Bone marrow (tissue), 2 donors: ENCODE data around the gene RUSF1.
A peak's percentile ranks its signal among the peaks of the same experiment; 100 is the strongest.
"Not testable (repeated sequence)": the region's sequence is repeated elsewhere in the genome, so short reads cannot be mapped to it uniquely, and the experiment has no call there.

Experiments
- DNase-seq, 2 donors: peaks; one replicate each; lab custom pipeline; 2025; lab: John Stamatoyannopoulos, UW

The RUSF1 gene

DNA sequence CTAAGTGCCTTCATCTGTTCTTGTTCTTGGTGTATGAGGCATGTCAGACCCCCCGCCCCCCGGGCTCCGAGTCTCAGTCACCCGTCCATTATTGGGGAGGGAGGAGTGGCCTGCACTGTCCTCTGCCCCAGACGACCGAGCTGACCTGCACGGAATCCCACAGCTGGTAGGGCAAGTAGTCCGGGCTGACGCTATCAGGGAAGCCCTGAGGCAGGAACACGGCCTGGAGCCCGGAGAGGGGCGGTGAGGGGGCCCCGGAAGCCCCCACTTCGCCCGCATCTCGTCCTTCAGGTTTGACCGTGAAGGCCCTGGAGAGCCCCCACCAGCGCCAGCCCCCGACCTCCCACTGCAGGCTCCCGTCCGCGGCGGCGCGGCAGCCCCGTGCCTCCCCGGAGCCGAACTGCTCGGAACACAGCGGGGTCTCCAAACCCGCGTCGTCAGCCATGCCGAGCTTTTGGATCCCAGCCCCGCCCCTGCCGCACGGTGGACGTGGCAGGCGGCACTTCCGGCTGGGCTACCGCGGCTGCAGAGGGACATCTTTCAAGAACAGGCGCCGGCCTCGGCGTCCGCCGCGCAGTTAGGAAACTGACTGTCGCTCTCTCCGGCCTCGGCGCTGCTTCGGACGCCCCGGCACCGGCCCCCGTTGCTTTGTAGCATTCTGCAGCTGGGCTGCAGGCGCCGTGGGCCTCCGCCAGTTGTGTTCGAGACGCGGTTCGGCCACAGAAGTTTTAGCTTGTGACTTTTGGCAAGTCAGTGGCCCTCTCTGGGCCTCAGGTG is at the start of gene RUSF1:
Gene RUSF1, minus strand, starts transcription at position 463 of the 777 bp plus-strand sequence. Its CDS starts 18 bp downstream, at position 445.
- DNase-seq: peak; percentile 33 to 66

DNA sequence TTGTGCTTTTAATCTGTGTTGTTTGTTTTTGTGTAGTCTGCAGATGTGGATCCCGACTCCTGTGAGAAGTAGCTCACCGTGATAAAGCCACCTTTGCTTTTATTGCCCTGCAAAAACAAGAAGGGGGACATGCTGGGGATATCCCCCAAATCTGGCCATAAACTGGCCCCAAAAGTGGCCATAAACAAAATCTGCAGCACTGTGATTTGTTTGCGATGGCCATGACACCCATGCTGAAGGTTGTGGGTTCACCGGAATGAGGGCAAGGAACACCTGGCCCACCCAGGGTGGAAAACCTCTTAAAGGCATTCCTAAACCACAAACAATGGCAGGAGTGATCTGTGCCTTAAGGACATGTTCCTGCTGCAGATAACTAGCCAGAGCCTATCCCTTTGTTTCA is 34.6 kb upstream of the RUSF1 start:
- DNase-seq: no peak

DNA sequence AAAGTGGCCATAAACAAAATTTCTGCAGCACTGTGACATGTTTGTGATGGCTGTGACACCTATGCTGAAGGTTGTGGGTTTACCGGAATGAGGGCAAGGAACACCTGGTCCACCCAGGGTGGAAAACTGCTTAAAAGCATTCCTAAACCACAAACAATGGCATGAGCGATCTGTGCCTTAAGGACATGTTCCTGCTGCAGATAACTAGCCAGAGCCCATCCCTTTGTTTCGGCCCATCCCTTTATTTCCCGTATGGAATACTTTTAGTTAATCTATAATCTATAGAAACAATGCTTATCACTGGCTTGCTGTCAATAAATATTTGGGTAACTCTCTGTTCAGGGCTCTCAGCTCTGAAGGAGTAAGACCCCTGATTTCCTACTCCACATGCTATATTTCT is 31.6 kb upstream of the RUSF1 start:
- not testable (repeated sequence) for DNase-seq

DNA sequence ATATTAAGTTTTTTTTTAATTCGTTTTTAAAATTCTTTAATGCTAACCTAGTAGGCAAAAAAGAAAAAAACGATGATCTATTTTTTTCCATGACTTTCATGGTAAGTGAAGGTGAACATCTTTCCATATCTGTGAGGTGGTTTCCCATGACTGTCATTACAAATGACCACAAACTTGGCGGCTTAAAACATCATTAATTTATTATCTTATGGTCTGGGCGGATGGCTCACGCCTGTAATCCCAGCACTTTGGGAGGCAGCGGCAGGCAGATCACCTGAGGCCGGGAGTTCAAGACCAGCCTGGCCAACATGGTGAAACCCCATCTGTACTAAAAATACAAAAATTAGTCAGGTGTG is 30.0 kb upstream of the RUSF1 start:
- DNase-seq: not testable (repeated sequence)

DNA sequence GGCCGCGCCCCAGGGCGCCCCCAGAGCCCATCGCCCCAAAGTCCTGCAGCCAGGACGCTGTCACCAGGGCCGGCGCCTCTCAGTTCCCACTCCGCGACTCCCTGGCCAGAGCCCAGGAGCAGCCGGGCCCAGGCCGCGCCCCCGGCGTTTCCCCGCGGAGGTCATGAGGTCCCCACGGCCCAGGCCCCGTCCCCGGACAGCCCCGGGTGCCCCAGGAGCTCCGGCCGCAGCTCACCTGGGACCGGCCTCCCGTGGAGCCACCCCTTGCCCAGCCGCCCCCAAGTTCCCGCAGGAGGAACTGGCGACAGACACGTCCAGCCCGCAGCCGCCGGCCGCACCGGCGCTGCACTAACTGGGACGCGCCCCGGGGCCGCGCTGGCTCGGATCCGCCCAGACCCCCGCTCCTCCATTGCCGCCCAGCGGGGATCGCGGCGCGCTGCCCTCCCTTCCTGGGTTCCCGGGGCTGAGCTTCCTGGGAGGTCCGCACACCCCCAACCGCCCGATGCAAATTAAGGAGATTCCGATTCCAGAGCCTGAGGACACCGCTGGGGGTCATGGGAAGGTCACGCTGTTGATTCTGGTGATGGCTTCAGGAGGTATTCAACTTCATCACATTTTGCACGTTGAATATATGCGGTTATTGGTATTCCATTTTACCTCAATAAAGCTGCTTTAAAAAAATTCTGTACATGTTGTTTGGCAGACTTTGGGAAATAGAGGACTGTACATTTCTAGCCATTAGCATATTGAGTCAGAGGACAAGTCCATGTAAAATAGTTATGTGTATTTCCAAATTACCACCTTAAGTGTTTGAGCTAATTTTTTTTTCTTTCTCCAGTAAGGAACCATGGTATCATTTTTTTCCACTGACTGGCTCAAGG is 29.4 kb upstream of the RUSF1 start:
- no peak for DNase-seq

DNA sequence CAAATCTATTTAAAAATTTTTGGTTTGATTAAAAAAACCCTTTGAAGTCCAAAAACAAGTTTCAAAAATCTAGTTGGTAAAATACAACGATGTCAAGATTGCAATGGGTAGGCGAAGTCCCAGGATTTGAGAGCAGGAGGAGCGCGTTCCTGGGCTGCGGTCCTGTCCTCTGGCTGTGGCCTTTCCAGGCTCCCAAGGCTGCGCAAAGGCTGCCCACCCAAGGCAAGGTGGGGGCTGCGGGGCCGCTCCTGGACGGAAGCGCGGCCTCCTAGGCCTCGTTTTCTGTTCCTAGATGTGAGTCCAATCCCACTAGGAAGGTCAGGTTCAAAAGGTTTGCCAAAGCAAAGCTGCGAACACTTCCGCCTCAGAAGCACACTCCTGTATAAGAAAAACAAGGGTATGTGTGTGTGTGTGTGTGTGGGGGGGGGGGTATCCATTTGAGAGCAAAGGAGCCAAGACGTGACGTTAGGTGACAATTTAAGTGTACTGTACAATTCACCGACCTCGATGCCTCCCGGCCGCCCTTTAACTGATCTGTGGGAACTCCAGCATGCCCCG is 28.7 kb upstream of the RUSF1 start:
- no peak for DNase-seq

DNA sequence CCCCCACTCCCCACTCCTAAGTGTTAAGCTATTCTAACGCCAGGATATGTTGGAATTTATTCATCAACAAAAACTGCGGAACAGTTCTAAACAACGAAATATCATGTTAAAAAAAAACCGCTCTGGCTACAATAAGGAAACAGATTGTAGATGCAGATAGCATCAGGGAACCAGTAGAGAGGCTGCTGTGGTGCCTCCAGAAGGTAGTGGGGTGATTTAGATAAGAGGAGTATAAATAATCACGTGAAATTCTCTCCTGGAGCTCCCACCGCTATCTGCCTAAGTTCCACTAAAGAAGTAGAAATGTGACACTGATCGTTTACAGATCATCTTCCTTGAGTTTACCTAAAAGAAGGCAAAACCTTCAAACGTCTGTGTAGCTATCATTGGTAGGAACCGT is 27.5 kb upstream of the RUSF1 start:
- peak in 1 of 2 donors; percentile 76 for DNase-seq

DNA sequence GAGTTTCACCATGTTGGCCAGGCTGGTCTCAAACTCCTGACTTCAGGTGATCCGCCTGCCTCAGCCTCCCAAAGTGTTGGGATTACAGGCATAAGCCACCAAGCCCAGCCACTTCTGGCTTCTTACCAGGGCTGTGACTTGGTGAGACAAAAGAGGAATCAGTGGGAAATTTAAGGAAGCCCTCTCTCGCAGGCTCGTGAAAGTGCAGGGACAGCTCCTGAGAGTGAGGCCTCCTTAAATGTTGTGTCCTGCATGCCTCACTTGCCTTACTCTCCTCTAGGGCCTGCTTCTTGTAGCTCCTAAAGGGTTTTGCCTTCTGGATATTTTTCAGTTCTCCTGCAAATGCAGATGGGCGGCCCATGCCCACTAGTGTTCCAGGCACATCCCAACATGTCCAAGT is 24.7 kb upstream of the RUSF1 start:
- DNase-seq: no peak

DNA sequence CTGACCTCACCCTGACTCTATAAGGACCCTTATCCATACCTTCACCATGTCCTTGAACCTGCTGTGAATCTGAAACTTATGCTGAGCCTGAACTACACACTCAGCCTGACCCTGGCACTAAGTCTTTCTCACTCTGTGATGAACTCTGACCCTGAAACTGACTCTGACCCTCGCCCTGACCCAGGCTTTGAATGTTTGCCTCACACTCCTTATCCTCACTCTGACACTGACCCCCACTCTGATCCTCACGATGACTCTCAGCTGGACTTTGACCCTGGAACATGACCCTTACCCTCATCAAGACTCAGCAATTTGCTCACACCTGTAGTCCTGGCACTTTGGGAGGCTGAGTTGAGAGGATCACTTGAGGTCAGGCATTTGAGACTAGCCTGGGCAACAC is 23.9 kb upstream of the RUSF1 start:
- DNase-seq: no peak

DNA sequence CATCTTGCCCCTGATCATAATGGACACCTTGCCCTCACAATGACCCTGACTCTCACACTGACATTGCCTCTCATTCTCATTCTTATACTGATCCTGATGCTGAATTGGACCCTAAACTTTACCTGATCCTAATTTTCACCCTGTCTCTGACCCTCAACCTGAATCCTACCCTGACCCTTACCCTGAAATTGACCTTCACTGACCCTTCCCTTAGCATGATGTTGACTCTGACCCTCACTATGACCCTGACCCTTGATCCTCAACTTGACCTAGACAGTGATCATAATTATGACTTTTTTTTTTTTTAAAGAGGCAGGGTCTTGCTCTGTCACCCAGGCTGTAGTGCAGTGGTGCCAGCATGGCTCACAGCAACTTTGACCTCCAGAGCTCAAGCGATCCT is 22.9 kb upstream of the RUSF1 start:
- no peak for DNase-seq

DNA sequence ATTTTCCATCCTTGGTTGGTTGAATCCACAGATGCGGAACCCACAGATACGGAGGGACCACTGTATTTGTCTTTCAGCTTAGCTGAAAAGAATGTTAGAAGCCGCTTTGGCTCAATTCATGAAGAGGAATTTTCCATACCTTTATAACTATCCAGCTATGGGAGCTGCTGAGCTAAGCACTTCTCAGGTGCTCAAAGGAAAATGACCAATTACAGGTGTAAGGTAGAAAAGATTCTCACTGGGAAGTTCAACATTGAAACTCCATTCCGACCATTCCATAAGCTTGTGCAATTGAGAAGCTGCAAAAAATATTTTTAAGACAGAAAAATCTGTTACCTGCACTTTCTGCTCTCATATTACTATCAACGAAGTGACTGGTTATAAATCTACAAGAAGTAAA is 22.2 kb upstream of the RUSF1 start:
- no peak for DNase-seq

DNA sequence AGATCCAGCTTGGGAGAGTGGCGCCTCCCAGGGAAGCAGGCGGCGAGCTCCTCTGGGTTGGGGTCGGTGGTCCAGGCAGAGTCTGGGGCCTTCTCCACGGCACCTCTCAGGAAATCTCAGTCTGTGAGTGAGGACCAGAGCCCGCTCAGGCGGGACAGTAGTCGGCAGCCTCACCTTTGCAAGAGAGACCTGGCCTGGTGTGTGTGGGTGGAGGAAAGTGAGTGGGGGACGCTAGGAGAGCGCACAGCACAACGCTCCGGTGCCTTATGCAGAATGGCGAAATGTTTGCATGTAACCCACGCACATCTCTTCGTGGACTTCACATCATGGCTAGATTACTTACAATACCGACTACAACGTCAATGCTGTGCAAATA is 21.7 kb upstream of the RUSF1 start:
- DNase-seq: no peak

DNA sequence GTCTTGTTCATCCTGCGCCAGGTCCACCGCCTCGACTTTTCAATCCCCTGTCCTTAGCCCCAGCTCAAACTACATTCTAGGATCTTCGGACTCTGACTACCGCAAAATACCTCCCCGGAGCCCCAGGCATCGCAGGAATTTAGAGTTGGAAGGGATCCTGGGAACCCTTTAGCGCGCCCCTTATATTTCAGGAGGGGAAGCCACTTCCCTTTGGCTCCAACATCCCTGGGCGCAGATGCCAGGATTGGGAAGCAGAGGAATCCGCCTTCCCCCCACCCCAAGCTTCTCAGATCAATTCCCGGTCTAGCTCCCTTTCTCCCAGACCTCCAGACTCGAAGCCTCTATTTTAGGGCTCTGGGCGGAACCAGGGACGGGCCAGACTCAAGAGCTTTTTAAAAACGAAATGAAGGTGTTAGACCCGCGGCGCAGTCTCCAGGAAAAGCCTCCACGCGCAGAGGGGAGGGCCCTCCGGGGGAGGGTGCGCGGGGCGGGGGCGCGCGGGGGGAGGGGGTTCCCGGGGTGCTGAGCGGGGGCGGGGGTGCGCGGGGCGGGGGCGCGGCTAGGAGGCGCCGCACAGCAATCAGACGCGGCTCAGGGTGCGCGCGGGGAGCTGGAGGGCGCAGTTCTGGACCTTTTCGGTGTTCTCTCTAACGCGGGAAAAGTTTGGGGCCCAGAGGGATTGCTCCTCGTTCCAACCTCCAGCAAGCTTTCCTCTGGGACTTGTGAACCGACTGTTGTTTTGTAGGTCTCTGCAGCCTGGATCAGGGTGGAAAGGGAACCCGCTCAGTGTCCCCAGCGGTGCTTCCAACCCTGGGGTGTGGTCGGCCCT is 21.1 kb upstream of the RUSF1 start:
- no peak for DNase-seq

DNA sequence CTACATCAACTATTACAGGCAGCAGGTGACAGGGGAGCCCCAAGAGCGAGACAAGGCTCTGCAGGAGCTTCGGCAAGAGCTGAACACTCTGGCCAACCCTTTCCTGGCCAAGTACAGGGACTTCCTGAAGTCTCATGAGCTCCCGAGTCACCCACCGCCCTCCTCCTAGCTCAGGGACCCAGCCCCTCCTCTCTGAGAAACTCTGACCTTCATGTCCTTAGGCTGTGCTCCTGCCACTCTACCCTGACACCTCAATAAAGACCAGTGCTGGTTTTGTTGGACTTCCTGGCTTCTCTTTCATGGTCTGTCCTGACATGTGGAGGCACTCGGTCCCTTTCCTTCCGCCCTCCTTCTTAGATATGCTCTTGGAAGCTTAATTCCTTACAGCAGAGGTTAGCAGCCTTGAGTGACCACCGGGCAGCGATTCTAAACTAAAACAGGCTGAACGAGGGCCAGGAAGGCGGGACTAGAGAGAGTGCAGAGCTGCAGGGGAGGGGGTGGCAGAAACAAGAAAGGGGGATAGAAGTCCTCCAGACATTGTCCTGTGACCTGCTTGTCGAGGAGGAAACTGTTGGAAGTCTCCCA is 20.4 kb upstream of the RUSF1 start:
- no peak for DNase-seq

DNA sequence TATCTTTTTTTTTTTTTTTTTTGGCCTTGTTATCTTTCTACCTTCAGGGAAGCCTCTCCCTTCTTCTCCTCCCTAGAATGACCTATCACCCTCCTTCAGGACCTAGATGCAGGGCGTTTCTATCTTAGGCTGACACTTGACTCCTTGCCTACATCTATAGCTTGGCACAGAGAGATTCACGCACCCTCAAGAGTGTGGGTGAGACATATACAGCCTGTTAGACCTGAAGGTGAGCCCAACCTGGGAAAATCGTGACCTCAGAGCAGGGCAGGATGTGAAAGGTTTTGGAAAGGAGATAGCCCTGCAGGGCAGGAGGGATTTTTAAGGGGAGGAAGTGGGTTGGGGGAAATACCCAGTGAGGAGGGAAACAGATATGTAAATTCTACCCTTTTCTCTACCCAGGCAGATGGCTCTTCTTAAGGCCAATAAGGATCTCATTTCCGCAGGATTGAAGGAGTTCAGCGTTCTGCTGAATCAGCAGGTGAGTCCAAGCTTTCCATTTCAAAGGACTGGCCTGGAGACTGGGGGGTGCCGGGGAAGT is 19.6 kb upstream of the RUSF1 start, which contains the start of gene AHSP:
Gene AHSP, plus strand, starts transcription at position 167 of the 541 bp plus-strand sequence. Its CDS starts 240 bp downstream, at position 407.
- DNase-seq: no peak

DNA sequence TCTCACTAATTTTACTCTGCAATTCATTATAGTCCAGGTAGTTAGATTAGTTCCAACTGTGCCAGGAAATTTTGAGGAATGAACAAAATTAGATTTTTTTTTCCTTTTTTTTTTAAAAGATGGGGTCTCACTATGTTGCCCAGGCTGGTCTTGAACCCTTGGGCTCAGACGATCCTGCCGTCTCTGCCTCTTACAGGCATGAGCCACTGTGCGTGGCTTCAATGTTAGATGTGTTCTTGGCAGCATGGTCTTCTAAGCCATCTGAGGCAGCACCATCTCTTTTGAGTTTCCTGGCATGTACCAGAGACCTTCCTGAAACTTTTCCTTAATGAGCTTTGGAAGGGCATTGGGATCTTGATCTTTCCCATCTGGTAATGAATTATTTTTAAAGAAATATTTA is 16.9 kb upstream of the RUSF1 start:
- no peak for DNase-seq

DNA sequence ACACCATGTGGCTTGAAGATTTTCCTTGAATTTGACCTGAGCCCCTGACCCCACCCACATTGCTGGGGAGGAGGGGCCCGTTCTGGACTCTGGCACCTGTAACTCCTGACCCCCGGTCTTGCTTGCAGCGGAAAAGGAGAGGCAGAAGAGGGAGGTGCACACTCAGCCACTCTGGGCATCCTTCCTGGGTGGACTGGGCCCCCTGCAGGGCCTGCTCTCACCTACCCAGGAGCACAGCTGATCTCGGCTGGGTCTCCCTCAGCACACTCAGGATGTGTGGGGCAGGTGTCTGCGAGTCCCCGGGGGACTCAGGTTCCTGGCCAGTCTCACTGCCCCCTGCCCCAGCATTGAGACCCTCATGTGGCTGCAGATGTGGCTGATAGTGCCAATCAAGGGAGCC is 15.6 kb upstream of the RUSF1 start:
- DNase-seq: not testable (repeated sequence)

DNA sequence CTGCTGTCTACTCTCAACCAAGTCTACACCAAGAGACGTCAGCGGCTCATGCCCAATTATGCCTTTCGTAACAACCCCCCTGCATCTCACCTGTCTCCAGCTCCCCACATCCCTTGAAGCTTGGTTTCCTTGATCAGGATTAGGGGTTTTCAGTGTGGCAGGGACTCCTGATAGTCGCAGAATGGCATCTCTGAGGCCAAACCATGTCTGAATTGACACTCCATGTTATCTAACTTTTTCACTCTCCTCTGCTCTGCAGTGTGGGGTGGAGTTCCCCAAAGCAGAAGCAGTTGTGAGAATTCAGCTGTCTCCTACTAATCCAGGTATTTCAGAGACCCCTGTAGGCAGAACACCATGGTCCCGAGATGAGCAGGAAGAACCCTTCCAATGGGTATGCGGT is 13.9 kb upstream of the RUSF1 start:
- DNase-seq: no peak

DNA sequence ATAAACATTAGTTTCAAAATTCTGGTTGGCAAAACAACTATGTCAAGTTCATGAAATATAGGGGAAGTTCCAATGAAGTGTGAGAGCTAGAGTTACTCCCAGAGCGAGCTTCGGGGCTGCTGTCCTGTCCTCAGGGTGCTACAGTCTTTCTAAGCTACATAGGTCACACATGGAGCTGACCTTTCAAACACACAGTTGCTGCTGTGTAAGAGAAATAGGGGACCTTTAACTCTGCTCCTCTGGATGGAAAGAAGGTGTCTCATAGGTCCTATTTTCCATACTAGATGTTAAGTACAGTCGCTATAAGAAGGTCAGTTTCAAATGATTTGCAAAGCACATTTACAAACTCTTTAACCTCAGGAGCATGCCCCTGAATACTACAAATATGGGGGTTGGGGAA is 13.2 kb upstream of the RUSF1 start:
- DNase-seq: no peak

DNA sequence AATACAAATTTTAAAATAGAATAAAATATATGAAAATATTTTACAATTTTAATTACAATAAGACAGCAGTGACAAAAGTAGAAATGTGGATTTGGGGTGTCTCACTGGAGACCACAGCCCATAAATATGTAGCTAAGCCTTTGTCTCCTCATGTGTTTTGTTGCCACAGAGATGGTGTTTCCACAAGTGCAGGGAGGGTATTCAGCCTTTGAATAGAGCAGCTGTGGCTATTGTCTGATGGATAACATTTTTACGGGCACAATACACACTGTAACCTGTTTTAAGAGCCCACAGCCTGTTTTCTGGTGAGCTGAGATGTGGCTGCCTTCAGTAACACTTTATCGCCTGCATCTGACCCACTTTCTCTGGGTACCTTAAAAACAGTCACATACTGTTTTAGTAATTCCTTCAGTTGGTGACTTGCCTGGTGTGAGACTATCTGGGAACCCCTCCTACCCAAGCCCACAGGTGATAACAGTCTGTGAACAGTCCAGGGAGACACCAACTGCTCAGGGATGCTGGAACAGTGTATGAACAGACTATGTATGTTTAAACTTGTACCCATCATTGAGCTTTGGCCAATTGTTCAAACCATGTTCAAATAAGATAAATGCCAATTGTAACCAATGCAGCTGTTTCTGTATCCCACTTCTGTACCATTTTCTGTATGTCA is 11.7 kb upstream of the RUSF1 start:
- DNase-seq: no peak
